K562 (cell line): ENCODE results near the gene ATP7B. TPM values are rescaled to one million over a fixed set of nuclear protein-coding genes. Genes with fewer than 3 reads are reported as not detected.

Experiments used
- RUNX1 ChIP-seq: sonication (generic); IDR thresholded peaks from 2 replicates; pipeline ENCODE4 v1.6.1; 2016; ENCODE audit warnings: antibody characterized with exemption, low read depth
- ZNF146 ChIP-seq: IDR thresholded peaks from one replicate; pipeline ENCODE4 v1.6.1; 2018; ENCODE audit warnings: missing compliant biosample characterization; ENCODE audit not compliant: unreplicated experiment
- ZNF318 ChIP-seq, 2 experiments: fragments of 450-650 bp; IDR thresholded peaks; 2 replicates each; pipeline ENCODE4 v1.6.1; 2016; ENCODE audit warnings: mild to moderate bottlenecking in 2 of 2, borderline replicate concordance in 1 of 2, low read depth in 1 of 2, moderate library complexity in 1 of 2
- polyA plus RNA-seq, 8 experiments: library from polyadenylated mRNA; depleted of rRNA in 4 of 8; stranded (reverse) in 5 of 8; unstranded in 3 of 8; fragments of >200 nt; fragmentation: Nextera tagmentation in 2 of 8; fragmentation: Illumina TruSeq in 1 of 8; extraction: Ambion mirVana in 2 of 8; extraction: Trizol in 1 of 8; gene quantifications; 2 replicates each; pipeline versions ENCODE4 v1.2.1 to v1.2.3, GENCODE V29; 2011 to 2014; ENCODE audit warnings: inconsistent platforms in 1 of 8, missing spikeins in 1 of 8
- total RNA-seq, 7 experiments: library from RNA; depleted of rRNA in 6 of 7; stranded (reverse); fragments of >200 nt in 6 of 7; fragmentation: Illumina TruSeq in 2 of 7; extraction: Trizol in 2 of 7; gene quantifications; 2 replicates each; pipeline versions ENCODE4 v1.2.1 to v1.2.3, GENCODE V29; 2011 to 2021; ENCODE audit warnings: low replicate concordance in 1 of 7
- TF ChIP-seq, protein P1 (sequence below): sonication (generic); formaldehyde crosslinking; IDR thresholded peaks from 2 replicates; pipeline ENCODE4 v1.8.0; 2022; ENCODE audit warnings: missing genetic modification reagents, mild to moderate bottlenecking, borderline replicate concordance
- TF ChIP-seq, protein P2 (sequence below): fragments of 450-650 bp; IDR thresholded peaks from 2 replicates; pipeline ENCODE4 v1.6.1; 2017; ENCODE audit warnings: antibody characterized with exemption, mild to moderate bottlenecking
- TF ChIP-seq, protein P3 (sequence below): fragments of 450-650 bp; IDR thresholded peaks from 2 replicates; pipeline ENCODE4 v1.6.1; 2018; ENCODE audit not compliant: partially characterized antibody

ATP7B gene
- total and polyA plus RNA-seq, 9 of the 15 experiments (the other 6 are each of a cell fraction or from before 2014, with no cell fraction given): 1.1 to 20.4 (median 8.5) TPM

DNA sequence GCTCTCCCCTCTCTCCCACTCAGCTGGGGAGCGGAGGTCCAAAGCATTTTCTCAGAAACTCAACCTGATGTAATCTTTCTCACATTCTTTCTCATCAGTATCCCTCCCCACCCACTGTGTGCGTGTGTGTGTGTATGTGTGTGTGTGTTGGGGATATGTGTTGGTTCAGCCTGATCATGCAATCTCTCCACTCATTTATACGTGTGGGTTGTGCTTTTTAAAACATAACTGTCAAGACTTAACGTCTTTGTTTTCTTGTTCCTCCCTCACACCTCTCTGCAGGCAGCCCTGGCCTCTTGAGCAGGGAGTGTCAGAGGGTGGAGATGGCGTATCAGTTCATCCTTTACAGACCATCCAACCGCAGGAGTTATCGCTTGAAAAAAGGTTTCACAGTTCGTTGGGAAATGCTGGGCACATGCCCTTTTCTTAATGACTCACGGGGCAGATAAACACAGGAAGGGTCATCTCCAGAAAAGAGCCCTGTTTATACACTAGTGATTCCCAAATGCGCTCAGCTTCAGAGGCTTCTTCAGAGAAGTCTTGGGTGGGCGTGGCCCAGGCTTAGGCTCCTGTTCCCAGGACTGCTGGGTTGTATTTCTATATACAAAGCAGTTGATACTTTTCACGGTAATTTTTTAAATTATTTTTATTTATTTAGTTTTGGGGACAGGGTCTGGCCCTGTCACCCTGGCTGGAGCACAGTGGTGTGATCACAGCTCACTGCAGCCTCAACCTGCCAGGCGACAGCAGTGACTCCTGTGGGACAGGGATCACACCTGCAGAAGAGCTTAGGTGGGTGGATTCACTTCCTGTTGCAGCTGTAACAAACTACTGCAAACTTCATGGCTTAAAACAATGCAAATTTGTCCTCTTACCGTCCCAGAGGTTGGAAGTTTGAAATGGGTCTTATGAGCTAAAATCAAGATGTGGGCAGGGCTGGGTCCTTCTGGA is 89.2 kb downstream of the ATP7B start (continued):
- TF ChIP-seq, protein P1, sequence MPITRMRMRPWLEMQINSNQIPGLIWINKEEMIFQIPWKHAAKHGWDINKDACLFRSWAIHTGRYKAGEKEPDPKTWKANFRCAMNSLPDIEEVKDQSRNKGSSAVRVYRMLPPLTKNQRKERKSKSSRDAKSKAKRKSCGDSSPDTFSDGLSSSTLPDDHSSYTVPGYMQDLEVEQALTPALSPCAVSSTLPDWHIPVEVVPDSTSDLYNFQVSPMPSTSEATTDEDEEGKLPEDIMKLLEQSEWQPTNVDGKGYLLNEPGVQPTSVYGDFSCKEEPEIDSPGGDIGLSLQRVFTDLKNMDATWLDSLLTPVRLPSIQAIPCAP (CRISPR knock-in tag): no peak
- TF ChIP-seq, protein P2, sequence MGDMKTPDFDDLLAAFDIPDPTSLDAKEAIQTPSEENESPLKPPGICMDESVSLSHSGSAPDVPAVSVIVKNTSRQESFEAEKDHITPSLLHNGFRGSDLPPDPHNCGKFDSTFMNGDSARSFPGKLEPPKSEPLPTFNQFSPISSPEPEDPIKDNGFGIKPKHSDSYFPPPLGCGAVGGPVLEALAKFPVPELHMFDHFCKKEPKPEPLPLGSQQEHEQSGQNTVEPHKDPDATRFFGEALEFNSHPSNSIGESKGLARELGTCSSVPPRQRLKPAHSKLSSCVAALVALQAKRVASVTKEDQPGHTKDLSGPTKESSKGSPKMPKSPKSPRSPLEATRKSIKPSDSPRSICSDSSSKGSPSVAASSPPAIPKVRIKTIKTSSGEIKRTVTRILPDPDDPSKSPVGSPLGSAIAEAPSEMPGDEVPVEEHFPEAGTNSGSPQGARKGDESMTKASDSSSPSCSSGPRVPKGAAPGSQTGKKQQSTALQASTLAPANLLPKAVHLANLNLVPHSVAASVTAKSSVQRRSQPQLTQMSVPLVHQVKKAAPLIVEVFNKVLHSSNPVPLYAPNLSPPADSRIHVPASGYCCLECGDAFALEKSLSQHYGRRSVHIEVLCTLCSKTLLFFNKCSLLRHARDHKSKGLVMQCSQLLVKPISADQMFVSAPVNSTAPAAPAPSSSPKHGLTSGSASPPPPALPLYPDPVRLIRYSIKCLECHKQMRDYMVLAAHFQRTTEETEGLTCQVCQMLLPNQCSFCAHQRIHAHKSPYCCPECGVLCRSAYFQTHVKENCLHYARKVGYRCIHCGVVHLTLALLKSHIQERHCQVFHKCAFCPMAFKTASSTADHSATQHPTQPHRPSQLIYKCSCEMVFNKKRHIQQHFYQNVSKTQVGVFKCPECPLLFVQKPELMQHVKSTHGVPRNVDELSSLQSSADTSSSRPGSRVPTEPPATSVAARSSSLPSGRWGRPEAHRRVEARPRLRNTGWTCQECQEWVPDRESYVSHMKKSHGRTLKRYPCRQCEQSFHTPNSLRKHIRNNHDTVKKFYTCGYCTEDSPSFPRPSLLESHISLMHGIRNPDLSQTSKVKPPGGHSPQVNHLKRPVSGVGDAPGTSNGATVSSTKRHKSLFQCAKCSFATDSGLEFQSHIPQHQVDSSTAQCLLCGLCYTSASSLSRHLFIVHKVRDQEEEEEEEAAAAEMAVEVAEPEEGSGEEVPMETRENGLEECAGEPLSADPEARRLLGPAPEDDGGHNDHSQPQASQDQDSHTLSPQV: 0 out of 2 replicates have a peak, but pooled peaks have one; percentile 56
- TF ChIP-seq, protein P3, sequence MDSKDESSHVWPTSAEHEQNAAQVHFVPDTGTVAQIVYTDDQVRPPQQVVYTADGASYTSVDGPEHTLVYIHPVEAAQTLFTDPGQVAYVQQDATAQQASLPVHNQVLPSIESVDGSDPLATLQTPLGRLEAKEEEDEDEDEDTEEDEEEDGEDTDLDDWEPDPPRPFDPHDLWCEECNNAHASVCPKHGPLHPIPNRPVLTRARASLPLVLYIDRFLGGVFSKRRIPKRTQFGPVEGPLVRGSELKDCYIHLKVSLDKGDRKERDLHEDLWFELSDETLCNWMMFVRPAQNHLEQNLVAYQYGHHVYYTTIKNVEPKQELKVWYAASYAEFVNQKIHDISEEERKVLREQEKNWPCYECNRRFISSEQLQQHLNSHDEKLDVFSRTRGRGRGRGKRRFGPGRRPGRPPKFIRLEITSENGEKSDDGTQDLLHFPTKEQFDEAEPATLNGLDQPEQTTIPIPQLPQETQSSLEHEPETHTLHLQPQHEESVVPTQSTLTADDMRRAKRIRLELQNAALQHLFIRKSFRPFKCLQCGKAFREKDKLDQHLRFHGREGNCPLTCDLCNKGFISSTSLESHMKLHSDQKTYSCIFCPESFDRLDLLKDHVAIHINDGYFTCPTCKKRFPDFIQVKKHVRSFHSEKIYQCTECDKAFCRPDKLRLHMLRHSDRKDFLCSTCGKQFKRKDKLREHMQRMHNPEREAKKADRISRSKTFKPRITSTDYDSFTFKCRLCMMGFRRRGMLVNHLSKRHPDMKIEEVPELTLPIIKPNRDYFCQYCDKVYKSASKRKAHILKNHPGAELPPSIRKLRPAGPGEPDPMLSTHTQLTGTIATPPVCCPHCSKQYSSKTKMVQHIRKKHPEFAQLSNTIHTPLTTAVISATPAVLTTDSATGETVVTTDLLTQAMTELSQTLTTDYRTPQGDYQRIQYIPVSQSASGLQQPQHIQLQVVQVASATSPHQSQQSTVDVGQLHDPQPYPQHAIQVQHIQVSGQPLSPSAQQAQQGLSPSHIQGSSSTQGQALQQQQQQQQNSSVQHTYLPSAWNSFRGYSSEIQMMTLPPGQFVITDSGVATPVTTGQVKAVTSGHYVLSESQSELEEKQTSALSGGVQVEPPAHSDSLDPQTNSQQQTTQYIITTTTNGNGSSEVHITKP: peak; percentile 39
- TF ChIP-seq ZNF146 (no peak), ZNF318 (IDR thresholded peaks at IDR 0.05; ENCODE audit: borderline replicate concordance in 1 of 2, low read depth in 1 of 2) (0 out of 4 replicates have a peak, but pooled peaks of 1 of the 2 experiments have one; percentile 45), RUNX1 (peak; percentile 75; the same call in 1 of the 2 replicates)
